RPMI8226 (cell line): Measurements from ENCODE around the gene NLGN1.
"Not testable (repeated sequence)": the region's sequence is repeated elsewhere in the genome, so short reads cannot be mapped to it uniquely, and the experiment has no call there.

Source experiments
- DNase-seq: peaks from one replicate; pipeline ENCODE4 v3.0.0-alpha.2; 2015

NLGN1 gene

GRCh38 chr3:174197416-174197815 is 799.9 kb downstream of the NLGN1 start:
- DNase-seq: no peak

DNA sequence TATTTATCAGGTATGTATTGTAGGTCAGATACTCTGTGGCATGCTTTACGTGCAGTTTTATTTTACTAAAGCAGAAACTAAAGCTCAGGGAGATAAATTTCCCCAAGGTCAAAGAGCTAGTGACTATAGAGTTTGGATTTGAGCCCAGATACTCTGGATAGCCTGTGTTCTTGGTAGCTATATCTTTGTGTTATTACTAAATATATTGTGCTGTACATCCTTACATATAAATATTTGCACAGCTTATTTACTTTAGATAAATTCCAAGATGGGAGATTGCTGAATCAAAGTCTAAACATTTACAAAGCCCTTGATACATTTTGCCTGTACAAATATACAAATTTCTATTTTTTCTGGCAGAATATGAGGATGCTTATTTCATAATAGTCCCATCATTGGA is 800.7 kb downstream of the NLGN1 start:
- no peak for DNase-seq

- no peak for DNase-seq
These were observed 802.2 kb downstream of the NLGN1 start for GRCh38 chr3:174199696-174200095.

- no peak for DNase-seq
These were observed 804.6 kb downstream of the NLGN1 start for GRCh38 chr3:174202116-174202515.

DNA sequence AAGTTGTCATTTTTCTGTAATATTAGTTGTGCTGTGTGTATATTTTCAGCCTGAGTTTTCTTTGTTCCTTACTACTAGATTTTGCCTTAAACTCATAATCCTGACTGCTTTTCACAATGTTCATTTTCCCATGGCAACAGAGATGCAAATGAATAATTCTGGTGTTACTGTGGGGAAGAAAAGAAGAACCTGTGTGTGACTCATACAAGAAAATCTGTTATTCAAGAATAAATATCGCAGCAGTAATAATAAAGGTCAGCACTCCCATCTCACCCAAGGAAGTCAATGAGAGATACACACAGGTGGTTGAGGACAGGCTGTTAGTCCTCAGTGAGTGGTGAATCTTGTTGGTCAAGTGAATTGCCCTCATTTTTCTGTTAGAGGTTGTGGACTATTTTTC is 805.0 kb downstream of the NLGN1 start:
- DNase-seq: no peak

GRCh38 chr3:174204765-174205164 is 807.2 kb downstream of the NLGN1 start:
- DNase-seq: no peak

- no peak for DNase-seq
These were observed 809.2 kb downstream of the NLGN1 start for GRCh38 chr3:174206607-174207192.

- no peak for DNase-seq
These were observed 810.6 kb downstream of the NLGN1 start for GRCh38 chr3:174208161-174208560.

DNA sequence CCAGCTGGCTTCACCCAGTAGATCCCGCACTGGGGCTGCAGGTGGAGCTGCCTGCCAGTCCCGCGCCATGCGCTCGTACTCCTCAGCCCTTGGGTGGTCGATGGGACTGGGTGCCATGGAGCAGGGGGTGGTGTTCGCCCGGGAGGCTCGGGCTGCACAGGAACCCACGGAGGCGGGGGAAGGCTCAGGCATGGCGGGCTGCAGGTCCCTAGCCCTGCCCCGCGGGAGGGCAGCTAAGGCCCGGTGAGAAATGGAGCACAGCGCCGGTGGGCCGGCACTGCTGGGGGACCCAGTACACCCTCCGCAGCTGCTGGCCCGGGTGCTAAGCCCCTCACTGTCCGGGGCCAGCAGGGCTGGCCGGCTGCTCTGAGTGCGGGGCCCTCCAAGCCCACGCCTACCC is 814.4 kb downstream of the NLGN1 start:
- not testable (repeated sequence) for DNase-seq

- DNase-seq: no peak
These were observed 817.9 kb downstream of the NLGN1 start for GRCh38 chr3:174215456-174215855.

DNA sequence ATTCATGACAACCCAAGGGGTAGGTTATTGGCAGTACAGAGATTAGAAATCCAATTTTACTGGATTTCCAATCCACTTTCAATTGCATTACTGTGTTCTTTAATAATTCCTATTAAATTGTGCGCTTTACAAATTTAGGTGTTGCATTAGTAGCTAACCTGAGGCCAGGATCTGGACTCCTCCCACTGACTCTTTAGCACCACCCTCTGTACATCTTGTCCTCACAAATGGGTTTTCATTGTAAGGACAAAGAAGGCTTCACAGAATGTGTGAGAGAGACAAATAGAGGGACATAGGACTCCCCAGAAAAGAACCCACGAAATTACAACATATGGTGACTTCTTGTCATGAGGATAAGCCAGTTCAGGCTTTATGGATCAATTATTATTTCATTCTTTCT is 818.5 kb downstream of the NLGN1 start:
- no peak for DNase-seq

DNA sequence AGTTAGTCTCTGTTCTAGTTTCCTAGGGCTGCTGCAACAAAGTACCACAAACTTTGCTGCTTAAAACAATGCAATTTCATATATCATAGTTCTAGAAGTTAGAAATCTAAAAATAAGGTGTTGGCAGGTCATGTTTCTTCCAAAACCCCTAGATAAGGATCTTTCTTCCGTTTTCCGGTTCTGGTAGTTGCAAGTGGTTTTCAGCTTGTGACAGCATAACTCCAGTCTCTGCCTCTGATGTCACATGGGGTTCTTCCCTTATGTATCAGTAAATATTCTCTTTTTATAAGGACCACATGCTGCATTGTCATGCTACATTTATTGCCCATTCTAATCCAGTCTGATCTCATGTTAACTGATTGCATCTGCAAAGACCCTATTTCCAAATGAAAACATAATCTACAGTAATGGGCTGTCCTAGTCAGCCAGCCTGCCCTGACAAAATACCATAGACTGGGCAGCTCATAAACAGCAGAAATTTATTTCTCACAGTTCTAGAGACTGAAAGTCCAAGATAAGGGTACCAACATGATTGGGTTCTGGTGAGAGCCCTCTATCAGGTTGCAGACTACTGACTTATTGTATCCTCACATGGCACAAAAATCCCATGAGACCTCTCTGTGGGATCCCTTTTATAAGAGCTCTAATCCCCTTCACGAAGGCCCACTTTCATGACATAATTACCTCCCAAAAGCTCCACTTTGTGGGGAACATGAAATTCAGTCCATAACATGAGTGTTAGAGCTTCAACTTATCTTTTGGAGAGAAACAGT is 819.6 kb downstream of the NLGN1 start:
- DNase-seq: no peak

DNA sequence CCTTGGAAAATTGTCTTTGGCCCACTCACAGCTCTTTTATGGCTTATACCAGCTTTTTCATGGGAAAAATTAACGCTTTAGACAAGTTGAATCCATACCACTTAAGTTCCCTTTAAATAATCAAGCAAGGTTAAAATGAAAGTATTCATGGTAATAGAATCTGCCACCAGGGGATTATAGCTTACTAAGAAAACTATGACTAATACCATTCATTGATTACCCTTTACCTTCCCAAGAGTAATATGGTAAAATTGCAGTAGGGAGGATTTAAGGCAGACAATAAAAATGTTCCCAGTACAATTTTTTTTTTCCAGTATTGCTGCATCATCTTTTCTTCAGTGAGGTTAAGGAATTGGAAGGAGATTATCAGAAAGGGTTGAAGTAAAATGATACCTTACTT is 820.5 kb downstream of the NLGN1 start:
- no peak for DNase-seq

- no peak for DNase-seq
These were observed 822.2 kb downstream of the NLGN1 start for GRCh38 chr3:174219738-174220137.

DNA sequence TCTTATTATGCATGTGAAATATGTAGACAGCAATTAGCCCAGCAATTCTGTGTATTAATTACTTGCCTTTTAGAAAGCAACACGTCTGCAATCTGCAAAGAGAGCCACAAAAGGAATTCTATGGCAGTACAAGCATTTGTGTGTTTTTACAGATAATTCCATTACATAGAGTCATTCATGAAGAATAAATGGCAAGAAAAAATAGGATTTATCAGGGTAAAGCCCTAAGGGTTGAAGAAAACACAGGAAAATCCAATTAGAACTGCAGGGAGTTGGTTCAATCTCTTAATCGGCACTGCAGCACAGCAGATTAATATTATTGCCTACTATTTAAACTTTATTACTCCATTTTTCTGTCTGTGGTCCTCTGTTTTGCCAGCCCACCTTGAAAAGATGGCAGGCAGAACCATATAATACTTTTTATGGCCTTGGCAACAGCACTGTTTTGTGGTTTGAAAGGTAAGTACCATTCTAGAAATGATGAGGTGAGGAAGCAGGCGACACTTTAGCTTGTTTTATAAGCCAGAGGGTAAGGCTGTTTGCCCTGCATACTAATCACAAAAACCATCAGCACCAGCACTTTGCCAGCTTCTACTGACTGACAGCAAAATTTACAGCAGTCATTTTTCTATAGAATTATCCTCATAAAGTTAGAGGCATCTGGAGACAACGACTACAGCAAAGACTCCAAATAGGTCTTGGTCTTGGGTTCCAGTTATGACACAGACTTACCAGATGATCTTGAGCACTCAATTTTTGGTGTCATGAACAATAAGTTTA is 823.4 kb downstream of the NLGN1 start:
- DNase-seq: no peak

GRCh38 chr3:174223042-174223441 is 825.5 kb downstream of the NLGN1 start:
- no peak for DNase-seq

DNA sequence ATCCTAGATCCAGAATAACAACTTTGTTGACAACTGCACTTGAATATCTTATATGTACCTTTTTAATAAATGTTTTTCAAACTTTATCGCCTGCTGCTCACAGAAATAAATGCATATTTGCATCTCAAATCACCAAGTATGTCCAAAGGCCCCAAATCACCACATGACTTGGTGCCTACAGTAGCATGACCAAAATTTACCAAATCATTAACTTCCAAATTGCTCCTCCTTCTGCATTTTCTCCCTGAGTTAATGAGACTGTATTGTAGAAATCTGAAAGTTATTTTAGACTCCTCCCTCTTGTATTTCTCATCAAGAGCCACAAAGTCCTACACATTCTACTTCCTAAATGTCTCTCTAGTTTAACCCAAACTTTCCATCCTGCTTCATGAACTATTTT is 826.1 kb downstream of the NLGN1 start:
- no peak for DNase-seq

- no peak for DNase-seq
These were observed 832.4 kb downstream of the NLGN1 start for GRCh38 chr3:174229916-174230315.

GRCh38 chr3:174232028-174232657 is 834.6 kb downstream of the NLGN1 start:
- not testable (repeated sequence) for DNase-seq

GRCh38 chr3:174232658-174233429 is 835.3 kb downstream of the NLGN1 start:
- no peak for DNase-seq

DNA sequence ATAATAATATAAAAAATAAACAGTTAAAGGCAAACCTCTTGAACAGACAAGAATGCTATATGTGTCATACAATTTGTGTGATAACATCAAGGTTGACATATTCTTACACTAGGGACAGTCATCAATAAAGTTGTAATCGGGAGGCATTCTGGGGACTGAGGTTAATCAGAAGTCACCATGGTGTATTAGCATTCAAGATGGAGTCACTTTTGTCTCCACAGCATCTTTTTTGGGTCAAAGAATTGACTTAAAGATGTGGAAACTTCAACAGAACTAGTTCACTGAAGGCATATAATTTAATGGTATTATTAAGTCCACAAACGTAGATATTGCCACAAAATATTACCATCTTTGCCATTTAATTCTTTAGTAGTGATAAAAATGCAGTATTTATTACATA is 836.0 kb downstream of the NLGN1 start:
- no peak for DNase-seq

DNA sequence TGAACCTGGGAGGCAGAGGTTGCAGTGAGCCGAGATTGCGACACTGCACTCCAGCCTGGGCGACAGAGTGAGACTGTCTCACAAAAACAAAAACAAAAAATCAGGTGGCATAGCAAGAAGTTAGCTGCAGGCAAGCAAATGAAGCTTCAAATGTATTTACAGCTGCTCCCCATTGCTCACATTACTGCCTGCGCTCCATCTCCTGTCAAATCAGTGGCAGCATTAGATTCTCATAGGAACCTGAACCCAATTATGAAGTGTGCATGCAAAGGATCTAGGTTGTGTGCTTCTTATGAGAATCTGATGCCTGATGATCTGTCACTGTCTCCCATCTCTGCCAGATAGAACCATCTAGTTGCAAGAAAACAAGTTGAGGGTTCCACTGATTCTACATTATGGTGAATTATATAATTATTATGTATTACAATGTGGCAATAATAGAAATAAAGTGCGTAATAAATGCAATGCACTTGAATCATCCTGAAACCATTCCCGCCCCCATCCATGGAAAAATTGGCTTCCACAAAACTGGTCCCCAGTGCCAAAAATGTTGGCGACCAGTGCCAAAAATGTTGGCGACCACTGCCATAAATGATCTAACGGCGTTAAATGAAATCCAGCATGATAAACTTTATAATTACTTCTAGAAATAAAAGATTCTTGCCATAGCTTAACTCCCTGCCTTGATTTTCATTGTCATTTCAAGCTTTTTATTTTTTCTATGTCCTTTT is 844.9 kb downstream of the NLGN1 start:
- no peak for DNase-seq
